Small intestine (tissue), 7 donors: ENCODE data around the gene KCNC3. TPM values are rescaled to one million over a fixed set of nuclear protein-coding genes. Genes with fewer than 3 reads are reported as not detected.

ENCODE experiments used
- DNase-seq, 2 donors: peaks; one replicate each; pipeline versions ENCODE4 v3.0.0 to v3.0.0-alpha.2; 2013
- FAIRE-seq: peaks from 2 replicates; lab custom pipeline; 2012; peaks lifted over from hg19 to GRCh38; lab: Jason Lieb, UNC
- H3K27ac ChIP-seq, 3 donors: one replicate each; pipeline ENCODE4 v1.5.1; 2013; ENCODE audit warnings: low read length in 2 of 3, mild to moderate bottlenecking in 2 of 3, control low read depth in 1 of 3, inconsistent platforms in 1 of 3, low read depth in 1 of 3, moderate library complexity in 1 of 3
- H3K27me3 ChIP-seq, 3 donors: one replicate each; pipeline ENCODE4 v1.6.1; 2013; ENCODE audit warnings: low read length in 3 of 3, inconsistent platforms in 1 of 3; ENCODE audit not compliant: control insufficient read depth in 3 of 3, insufficient read depth in 3 of 3
- H3K36me3 ChIP-seq, 3 donors: one replicate each; pipeline ENCODE4 v1.6.1; 2013; ENCODE audit warnings: low read length in 3 of 3, inconsistent platforms in 1 of 3, low read depth in 1 of 3, mild to moderate bottlenecking in 1 of 3, moderate library complexity in 1 of 3; ENCODE audit not compliant: control insufficient read depth in 3 of 3, insufficient read depth in 2 of 3
- H3K4me1 ChIP-seq, 3 donors: one replicate each; pipeline ENCODE4 v1.6.1; 2013; ENCODE audit warnings: low read length in 2 of 3, inconsistent platforms in 1 of 3, low read depth in 1 of 3, mild to moderate bottlenecking in 1 of 3, moderate library complexity in 1 of 3; ENCODE audit not compliant: control insufficient read depth in 3 of 3, insufficient read depth in 2 of 3
- H3K4me3 ChIP-seq, 3 donors: one replicate each; pipeline ENCODE4 v1.5.1; 2013; ENCODE audit warnings: low read length in 3 of 3, control low read depth in 1 of 3, inconsistent platforms in 1 of 3, low read depth in 1 of 3, mild to moderate bottlenecking in 1 of 3, moderate library complexity in 1 of 3
- H3K9me3 ChIP-seq, 2 donors: one replicate each; pipeline ENCODE4 v1.6.1; 2013; ENCODE audit warnings: low read depth in 1 of 2, low read length in 1 of 2; ENCODE audit not compliant: control insufficient read depth in 2 of 2, insufficient read depth in 1 of 2
- WGBS, 3 donors: extraction: QIAGEN DNeasy Blood & Tissue Kit; methylation state at CpG; one replicate each; pipeline ENCODE4 v1.1.7; 2013; 5-methylcytosine and 5-hydroxymethylcytosine counted together
- polyA plus RNA-seq, 4 donors: library from polyadenylated mRNA; stranded (reverse) in 3 of 4; unstranded in 1 of 4; fragments of 200-250 nt in 3 of 4; fragments of 120-200 nt in 1 of 4; gene quantifications; one replicate each; pipeline versions ENCODE4 v1.2.1 to v1.2.3, GENCODE V29; 2013
- donor health status: healthy with polysubstance abuse.
- donor health status: control.
- donor health status: control.
- donor health status: Bipolar disorder and iron deficiency.
- donor health status: healthy.

The KCNC3 gene
- polyA plus RNA-seq, 4 donors = 0.22 to 1.6 (median 0.43) TPM

DNA sequence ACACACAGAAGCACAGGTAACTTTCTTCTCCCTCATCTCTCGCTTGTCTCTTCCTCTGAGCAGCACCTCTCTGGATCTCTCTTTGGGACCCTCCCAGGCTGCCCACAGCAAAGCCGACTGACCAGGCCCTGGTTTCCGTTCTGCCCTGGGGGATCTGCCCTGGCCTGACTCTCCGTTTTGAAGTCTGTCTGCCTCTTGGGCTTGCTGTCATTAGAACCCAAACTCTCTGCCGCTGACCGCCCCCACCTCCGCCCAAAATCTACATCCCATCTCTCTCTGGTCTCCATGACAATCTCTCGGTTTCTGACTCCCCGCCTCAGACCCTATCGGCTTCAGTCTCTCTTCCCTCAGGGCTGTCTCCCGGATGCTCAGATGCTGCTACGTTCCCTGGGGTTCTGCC, 6.9 kb downstream of the KCNC3 start:
- Histone ChIP-seq H3K4me3 (no peak overlapping the region), H3K27ac (no peak overlapping the region), H3K9me3 (no peaks in the 10 kb centered on the region), H3K36me3 (no peaks in the 10 kb centered on the region), H3K27me3 (peaks cover 0 to 16% (median 8%) of the 10 kb centered on the region in 3 donors), H3K4me1 (peaks cover 0 to 11% (median 3%) of the 10 kb centered on the region in 3 donors)
- no peak for DNase-seq
- 76 to 90% (median 85%) methylated on average over 12 of the region's 12 CpGs for WGBS, 3 donors
- no peak for FAIRE-seq

DNA sequence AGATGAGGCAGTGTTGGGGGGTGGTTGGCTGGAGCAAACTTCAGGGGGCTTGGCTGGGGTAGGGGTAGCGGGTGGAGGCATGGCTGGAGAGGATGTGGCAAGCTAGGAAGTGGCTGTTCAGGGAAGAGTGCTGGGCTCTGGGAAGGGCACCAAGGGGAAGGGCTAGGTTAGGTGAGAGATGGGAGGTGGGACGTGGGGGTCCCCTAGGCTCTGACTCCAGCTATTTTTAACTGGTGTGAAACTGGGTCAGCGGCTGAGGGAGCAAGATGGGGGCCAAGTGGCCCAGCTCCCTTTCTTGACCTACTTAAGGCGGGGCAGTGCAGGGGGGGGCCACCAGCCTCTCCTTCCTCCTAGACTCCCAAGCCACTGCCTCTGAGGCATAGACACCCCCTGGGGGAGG, 7.3 kb downstream of the KCNC3 start:
- Histone ChIP-seq H3K27me3 (peaks cover 0 to 12% (median 5%) of the 10 kb centered on the region in 3 donors), H3K36me3 (no peaks in the 10 kb centered on the region), H3K27ac (no peak overlapping the region), H3K4me1 (peaks cover 0 to 11% (median 3%) of the 10 kb centered on the region in 3 donors), H3K9me3 (no peaks in the 10 kb centered on the region), H3K4me3 (no peak overlapping the region)
- FAIRE-seq (no peak), DNase-seq (no peak)
- WGBS, 3 donors = 82 to 89% (median 88%) methylated on average over 3 to 4 of the region's 4 CpGs

DNA sequence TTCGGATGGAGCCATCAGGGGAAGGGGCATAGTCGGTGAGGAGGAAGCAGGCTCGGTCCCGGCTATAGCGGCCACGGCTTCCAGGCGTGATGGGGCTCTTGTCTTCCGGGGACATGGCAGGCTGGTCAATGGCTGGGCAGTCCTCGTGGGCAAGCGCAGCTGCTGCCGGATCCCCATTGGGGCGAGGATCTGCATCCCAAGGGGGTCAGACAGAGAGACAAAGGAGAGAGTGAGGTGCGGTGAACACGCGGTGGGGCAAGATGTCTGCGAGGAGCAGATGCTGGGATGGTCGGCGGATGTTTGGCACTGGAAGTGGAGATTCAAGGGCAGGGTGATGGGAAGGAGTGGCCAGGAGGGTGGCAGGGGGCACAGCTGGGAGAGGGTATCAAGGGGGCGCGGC, 8.6 kb downstream of the KCNC3 start:
- no peak for FAIRE-seq
- 85 to 92% (median 89%) methylated on average over 17 to 20 of the region's 20 CpGs for WGBS, 3 donors
- no peak for DNase-seq

DNA sequence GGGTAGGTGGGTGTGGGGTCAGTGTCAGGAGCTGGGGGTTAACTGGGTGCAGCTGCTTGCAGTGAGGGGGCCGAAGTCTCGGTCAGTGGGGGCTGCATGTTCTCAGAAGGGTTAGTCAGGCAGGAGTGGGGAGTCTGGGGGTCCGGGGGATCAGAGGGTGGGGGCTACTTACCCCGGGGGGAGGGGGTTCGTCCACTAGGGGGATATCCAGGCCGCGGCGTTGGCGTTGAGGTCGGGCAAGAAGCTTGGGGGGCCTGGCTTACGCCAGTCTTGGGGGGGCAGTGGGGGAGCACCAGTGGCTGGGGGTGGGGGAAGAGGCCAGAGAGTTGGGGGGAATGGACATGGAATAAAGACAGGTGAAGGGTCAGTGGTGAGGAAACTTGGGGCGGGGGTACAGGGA, 9.1 kb downstream of the KCNC3 start:
- DNase-seq = no peak
- peaks cover 0 to 1% (median 0%) of the 10 kb centered on the region in 3 donors for H3K4me1 ChIP-seq
- 89 to 91% (median 90%) methylated on average over 12 of the region's 12 CpGs for WGBS, 3 donors
- H3K9me3 ChIP-seq = no peaks in the 10 kb centered on the region
- no peak overlapping the region for H3K27ac ChIP-seq
- FAIRE-seq = no peak
- H3K27me3 ChIP-seq = peaks cover 0 to 10% (median 9%) of the 10 kb centered on the region in 3 donors
- H3K4me3 ChIP-seq = no peak overlapping the region
- no peaks in the 10 kb centered on the region for H3K36me3 ChIP-seq

More for the DNA sequence above, 8.6 kb downstream of the KCNC3 start:
- Histone ChIP-seq H3K27me3 (peaks cover 0 to 8% (median 6%) of the 10 kb centered on the region in 3 donors), H3K27ac (no peak overlapping the region), H3K4me3 (no peak overlapping the region), H3K9me3 (no peaks in the 10 kb centered on the region), H3K4me1 (peaks cover 0 to 5% (median 0%) of the 10 kb centered on the region in 3 donors), H3K36me3 (no peaks in the 10 kb centered on the region)

DNA sequence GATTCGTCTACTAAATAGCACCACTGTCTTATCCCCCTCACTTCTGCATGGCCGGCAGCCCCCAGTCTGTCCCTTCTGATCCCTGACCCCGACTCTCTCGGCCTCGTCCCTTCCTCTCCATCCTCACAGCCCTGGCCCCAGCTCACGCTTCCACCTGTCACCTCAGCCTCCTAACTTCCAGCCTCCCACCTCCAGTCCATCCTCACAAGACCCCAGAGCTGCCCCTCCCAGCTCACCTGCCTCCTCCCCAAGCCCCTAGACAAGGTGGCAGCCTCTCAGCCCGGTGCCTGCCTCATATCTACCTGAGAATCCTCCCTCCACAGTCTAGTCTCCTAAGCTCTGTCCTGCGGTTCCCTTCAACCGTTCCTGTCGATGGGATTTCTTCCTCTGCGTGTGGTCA, 10.0 kb downstream of the KCNC3 start:
- peaks cover 0 to 18% (median 16%) of the 10 kb centered on the region in 3 donors for H3K27me3 ChIP-seq
- no peak overlapping the region for H3K4me3 ChIP-seq
- no peak for FAIRE-seq
- no peaks in the 10 kb centered on the region for H3K9me3 ChIP-seq
- no peak overlapping the region for H3K27ac ChIP-seq
- 82 to 84% (median 82%) methylated on average over 11 of the region's 11 CpGs for WGBS, 3 donors
- H3K36me3 ChIP-seq = no peaks in the 10 kb centered on the region
- H3K4me1 ChIP-seq = no peaks in the 10 kb centered on the region
- no peak for DNase-seq

DNA sequence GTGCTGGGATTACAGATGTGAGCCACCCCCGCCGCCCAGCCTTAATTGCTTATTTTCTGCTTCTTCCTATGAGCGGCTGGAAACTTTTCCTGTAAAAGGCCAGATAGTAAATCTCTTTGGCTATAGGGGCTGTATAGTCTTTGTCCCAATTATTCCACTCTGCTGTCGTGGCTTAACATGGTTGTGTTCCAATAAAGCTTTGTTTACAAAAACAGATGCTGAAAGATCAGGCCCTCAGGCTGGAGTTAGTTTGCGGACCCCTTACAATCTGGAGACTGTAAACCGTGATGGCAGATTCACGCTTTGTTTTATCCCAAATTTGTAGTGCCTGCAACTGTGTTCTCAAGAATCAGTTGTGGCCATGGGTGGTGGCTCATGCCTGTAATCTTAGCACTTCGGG, 10.7 kb downstream of the KCNC3 start:
- Histone ChIP-seq H3K27me3 (peaks cover 0 to 25% (median 18%) of the 10 kb centered on the region in 3 donors), H3K36me3 (no peaks in the 10 kb centered on the region), H3K4me3 (no peak overlapping the region), H3K9me3 (no peaks in the 10 kb centered on the region), H3K27ac (no peak overlapping the region), H3K4me1 (no peaks in the 10 kb centered on the region)
- DNase-seq (no peak), FAIRE-seq (no peak)
- WGBS, 3 donors = 86 to 92% (median 86%) methylated on average over 8 of the region's 8 CpGs

DNA sequence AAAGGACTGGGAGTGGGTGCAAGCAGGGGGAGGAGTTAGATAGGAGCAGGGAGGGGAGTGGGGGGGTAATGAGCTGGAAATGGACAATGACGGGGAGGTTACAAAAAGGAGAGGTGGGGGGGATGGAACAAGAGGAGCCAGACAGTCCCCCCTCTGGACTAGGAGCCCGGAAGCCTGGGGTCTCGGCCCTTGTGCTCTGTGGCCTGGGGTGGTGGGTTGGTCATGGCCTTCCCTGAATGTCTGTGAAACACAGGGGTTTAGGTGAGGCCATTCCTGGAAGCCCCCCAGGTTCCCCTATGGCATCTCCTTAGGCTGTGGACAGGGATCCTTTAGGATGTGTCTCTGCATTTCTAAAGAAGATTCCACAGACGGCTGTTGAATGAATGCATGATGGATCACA, 12.1 kb downstream of the KCNC3 start:
- Histone ChIP-seq H3K9me3 (no peaks in the 10 kb centered on the region), H3K4me1 (no peaks in the 10 kb centered on the region), H3K27ac (no peak overlapping the region), H3K4me3 (no peak overlapping the region), H3K36me3 (no peaks in the 10 kb centered on the region), H3K27me3 (peaks cover 0 to 38% (median 25%) of the 10 kb centered on the region in 3 donors)
- FAIRE-seq (no peak), DNase-seq (no peak)
- WGBS, 3 donors = 76 to 78% (median 77%) methylated on average over 4 of the region's 4 CpGs

DNA sequence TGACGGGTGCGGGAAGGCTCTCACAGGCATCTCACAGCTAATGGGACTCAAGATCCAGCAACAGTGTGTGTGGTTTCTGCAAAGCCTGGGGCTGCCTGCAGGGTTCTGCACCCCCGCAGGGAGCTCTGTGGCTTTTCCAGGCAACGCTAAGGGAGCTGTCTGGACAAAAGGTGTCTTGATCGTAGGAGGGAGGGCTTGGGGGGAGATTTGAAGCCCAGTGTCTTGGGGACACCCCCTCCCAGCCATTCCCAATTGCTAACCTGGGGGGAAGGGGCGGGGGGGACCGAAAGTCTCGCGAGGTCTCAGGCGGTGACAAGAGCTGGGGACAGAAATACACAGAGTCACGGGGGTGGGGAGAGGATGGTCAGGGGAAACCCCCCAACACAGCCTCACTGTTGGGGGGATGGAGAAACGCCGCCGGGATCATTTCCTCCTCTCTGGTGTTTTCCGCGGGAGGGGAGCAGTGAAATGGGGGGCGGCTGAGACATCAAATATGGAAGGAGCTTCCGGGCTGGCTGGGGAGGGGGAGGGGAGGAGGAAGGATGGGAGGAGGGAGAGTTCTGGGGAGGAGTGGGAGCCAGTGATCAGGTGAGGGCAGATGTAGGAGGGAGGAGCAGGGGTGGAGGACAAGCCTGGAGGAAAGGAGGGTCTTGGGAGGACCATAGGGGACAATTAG, 13.3 kb downstream of the KCNC3 start:
- no peak overlapping the region for H3K4me3 ChIP-seq
- peaks cover 0 to 4% (median 0%) of the 10 kb centered on the region in 3 donors for H3K36me3 ChIP-seq
- H3K4me1 ChIP-seq = no peaks in the 10 kb centered on the region
- H3K27ac ChIP-seq = no peak overlapping the region
- FAIRE-seq (no peak), DNase-seq (peak in 1 of 2 donors; percentile 39)
- peaks cover 0 to 40% (median 29%) of the 10 kb centered on the region in 3 donors for H3K27me3 ChIP-seq
- 2 to 20% (median 19%) methylated on average over 16 to 18 of the region's 18 CpGs for WGBS, 3 donors
- no peaks in the 10 kb centered on the region for H3K9me3 ChIP-seq
